NCI-H510A (cell line): Measurements from ENCODE around the gene ACTR3C.
"Not testable (repeated sequence)": the region's sequence is repeated elsewhere in the genome, so short reads cannot be mapped to it uniquely, and the experiment has no call there.

Experiments used
- DNase-seq: peaks from one replicate; lab custom pipeline; 2025; lab: John Stamatoyannopoulos, UW

The ACTR3C gene

DNA sequence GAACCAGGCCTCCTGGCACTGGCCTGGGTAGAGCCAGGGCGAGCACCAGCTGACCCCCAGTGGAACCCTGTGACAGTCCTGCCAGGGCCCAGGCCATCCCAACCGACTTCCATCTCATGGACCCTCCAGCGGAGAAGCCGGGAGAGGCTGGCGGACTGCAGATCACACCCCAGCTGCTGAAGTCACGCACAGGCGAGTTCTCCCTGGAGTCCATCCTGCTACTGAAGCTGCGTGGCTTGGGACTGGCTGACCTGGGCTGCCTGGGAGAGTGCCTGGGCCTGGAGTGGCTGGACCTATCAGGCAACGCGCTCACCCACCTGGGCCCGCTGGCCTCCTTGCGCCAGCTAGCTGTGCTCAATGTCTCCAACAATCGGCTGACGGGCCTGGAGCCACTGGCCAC, 13.4 kb upstream of the ACTR3C start:
- no peak for DNase-seq

DNA sequence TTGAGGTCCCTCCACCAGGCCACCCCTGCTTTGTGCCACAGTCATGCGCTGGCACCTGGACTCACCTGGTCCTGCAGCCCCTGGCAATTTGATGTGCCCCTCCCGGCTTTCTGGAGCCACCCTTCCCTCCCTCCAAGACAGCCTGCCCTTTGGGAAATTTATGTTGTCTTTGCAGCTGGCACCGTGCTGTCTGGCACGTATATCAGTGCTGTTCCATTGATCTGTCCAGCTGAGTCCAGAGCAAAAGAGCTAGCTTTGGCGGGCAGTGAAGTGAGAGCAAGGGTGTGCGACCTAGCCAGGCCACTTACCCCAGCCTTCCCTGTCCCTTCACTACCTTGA, 12.4 kb upstream of the ACTR3C start:
- DNase-seq, result no peak

- no peak for DNase-seq
Measured at GRCh38 chr7:150335108-150335773, 11.9 kb upstream of the ACTR3C start.

GRCh38 chr7:150334108-150334507, 10.8 kb upstream of the ACTR3C start:
- no peak for DNase-seq

GRCh38 chr7:150333659-150334058, 10.3 kb upstream of the ACTR3C start:
- no peak for DNase-seq

- DNase-seq, result no peak
Measured at GRCh38 chr7:150332852-150333635, 9.7 kb upstream of the ACTR3C start.

GRCh38 chr7:150330211-150330885, 7.0 kb upstream of the ACTR3C start:
- DNase-seq, result no peak

- no peak for DNase-seq
Measured at GRCh38 chr7:150329331-150330120, 6.2 kb upstream of the ACTR3C start.

GRCh38 chr7:150327308-150327707, 4.0 kb upstream of the ACTR3C start:
- no peak for DNase-seq

- no peak for DNase-seq
Measured at GRCh38 chr7:150326657-150327268, 3.4 kb upstream of the ACTR3C start.

DNA sequence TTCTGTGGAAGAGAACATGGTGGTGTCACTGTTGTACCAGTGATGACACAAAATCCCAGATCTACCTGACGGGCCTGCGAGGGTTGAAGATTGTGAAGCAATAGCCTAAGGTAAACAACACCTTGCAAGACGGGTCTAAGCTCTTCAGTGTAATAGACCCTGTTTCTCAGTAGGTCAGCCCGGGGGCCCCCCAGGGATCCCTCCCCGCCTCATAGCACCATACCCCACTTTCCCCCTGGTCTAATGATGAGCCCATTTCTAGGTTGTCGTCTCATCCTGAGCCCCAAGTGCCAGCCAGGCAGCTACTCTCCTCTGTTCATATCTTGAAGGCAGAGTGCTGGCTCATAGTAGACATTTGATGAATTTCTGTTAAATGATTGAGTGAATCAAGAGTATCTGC, 2.6 kb upstream of the ACTR3C start:
- DNase-seq, result no peak

GRCh38 chr7:150325110-150325611, 1.8 kb upstream of the ACTR3C start:
- DNase-seq, result no peak

DNA sequence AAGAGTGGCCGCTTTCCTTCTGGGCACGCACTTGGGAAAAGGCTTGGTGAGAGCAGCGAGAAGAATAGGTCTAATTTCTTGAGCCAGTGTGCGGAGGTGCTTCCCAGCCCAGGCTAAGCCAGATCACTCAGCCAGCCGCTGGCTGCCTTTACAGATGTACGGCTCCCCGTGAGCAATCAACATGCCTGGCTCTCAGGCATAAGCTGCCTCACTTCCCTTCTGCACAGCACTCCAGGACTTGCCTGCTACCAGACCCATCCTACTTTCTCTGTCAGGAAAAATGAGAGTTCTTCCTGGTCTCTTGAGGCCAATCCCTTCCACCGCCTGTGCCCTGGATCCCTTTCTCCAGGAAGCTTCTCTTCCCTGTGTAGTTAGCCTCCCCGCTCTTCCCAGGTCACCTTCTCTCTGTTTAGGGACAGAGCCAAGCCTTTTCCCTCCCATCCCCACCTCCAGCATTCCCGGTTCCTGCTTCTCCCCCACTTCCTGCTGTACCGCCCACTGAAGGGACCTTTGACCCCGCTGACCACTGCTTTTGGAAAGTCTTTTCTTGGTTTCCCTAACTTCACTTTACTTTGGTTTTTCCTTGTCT, 1.1 kb upstream of the ACTR3C start:
- DNase-seq, result no peak

DNA sequence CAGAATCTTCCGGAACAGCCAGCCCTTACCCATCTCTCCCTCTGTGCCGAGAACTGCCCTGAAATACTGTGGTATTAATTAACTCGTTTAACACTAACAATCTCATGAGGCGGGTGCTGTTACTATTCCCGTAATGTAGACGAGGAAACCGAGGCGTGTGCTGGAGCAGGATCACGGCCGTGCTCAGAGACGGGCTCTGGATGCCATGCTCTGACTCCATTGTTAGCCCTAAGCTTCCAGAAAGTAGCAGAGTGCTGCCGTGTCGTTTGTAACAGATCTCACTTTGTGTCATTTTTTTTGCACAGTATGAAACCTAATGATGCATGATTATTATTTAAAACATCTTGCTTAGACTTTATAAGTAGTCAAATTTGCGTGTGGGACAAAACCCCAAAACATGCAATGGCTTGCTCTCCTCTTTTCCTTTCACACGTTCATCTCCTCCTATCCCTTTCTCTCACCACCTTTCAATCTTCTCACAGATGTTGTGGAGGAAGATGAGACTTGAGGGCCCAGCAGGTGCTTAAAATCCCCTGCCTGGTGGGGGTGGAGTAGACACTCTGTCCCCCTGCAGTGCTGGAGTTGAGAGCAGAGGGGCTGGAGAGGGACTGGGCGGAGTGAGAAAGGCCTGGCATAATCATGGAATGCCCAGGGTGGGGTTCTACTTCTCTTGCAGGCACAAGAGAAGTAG, 482 bp upstream of the ACTR3C start:
- no peak for DNase-seq

- no peak for DNase-seq
Measured at GRCh38 chr7:150322114-150322832, 1.1 kb downstream of the ACTR3C start.

DNA sequence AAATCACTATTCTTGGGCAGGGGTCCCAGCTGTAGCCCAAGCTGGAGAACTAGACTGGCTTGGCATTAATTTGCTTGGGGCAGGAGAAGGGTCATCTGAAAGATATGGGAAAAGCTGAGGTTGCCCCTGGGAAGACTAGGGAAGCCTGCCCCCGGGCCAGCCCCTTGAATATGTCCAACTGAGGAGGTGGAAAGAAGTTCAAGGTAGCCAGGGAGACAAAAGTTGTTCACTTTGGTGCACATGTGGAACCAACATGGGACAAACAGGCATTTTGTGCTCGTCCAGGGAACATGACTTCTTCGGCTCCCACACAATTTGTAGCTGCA, 1.6 kb downstream of the ACTR3C start:
- DNase-seq, result no peak

- DNase-seq, result no peak
Measured at GRCh38 chr7:150317748-150318444, 5.4 kb downstream of the ACTR3C start.

DNA sequence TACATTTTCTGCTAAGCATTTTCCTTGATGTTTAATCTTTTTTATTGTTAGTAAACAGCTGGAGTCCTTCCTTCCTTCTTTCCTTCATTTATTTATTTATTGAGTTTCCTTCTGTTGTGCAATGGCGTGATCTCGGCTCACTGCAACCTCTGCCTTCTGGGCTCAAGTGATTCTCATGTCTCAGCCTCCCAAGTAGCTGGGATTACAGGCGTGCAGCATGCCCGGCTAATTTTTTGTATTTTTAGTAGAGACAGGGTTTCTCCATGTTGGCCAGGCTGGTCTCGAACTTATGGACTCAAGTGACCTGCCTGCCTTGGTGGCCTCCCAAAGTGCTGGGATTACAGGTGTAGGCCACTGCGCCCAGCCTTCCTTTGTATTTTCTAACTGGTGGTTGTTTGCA, 6.4 kb downstream of the ACTR3C start:
- not testable (repeated sequence) for DNase-seq

- no peak for DNase-seq
Measured at GRCh38 chr7:150314639-150315239, 8.6 kb downstream of the ACTR3C start.
